CD4-positive, alpha-beta T cell treated with Interleukin-15 for 1 hour (primary cell): ENCODE measurements around the gene HNRNPA1.
"Not testable (repeated sequence)": the region's sequence is repeated elsewhere in the genome, so short reads cannot be mapped to it uniquely, and the experiment has no call there.

ENCODE experiments used
- DNase-seq: peaks from one replicate; pipeline ENCODE4 v3.0.0-alpha.2; 2020

HNRNPA1 gene

GRCh38 chr12:54277823-54278276 lies 2.7 kb upstream of the HNRNPA1 start:
- DNase-seq: no peak

- no peak for DNase-seq
Observed at GRCh38 chr12:54279227-54279631, 1.3 kb upstream of the HNRNPA1 start.

DNA sequence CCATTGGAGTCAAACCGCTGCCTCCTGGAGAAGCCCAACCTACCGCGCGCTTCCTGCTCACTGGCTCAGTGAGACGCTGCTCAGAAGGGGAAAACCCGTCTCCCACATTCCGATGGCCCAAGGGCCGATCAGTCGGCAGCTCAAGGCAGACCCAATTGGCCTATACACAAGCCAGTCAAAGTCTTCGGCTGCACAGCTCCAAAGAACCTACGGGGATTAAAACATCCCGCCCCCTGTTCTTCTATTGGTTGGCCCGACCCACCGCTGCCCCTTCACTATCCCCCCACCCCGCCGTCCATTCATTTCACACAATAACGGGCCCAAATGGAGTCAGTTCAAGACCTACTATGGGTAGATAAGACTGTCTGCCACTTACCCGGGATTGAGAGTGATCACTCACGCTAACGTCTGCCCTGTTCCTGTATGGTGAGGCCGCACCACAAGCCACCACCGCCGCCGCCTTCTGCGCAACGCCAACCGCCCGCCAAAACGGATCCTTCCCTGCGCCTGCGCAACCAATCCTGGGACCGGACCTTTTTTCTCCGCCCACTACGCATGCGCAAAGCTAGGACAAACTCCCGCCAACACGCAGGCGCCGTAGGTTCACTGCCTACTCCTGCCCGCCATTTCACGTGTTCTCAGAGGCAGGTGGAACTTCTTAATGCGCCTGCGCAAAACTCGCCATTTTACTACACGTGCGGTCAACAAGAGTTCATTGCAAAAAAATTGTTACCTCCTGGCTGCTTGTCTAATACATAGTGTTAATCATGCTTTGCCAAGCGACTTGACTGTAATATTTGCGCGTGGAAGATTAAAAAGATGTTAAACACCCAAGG lies 676 bp upstream of the HNRNPA1 start, which contains the start of gene CBX5:
CBX5 (minus strand) TSS at position 491 of the 836 bp plus-strand sequence. CDS start 22,472 bp downstream, outside the sequence.
- DNase-seq: peak; percentile 100

DNA sequence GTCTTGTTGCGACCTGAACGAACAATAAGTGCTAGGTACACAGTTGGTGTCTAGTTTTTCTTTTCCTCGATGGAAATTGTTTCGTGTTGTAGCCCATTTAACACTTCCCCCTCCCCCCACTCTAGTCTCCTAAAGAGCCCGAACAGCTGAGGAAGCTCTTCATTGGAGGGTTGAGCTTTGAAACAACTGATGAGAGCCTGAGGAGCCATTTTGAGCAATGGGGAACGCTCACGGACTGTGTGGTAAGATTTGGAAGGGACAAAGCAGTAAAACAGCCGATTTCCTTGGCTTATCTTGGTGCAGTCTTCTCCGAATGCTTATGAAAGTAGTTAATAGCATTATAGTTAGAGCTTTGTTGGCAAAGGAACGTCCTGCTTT lies 724 bp downstream of the HNRNPA1 start:
- DNase-seq: not testable (repeated sequence)

GRCh38 chr12:54281694-54282093 lies 1.2 kb downstream of the HNRNPA1 start:
- not testable (repeated sequence) for DNase-seq

DNA sequence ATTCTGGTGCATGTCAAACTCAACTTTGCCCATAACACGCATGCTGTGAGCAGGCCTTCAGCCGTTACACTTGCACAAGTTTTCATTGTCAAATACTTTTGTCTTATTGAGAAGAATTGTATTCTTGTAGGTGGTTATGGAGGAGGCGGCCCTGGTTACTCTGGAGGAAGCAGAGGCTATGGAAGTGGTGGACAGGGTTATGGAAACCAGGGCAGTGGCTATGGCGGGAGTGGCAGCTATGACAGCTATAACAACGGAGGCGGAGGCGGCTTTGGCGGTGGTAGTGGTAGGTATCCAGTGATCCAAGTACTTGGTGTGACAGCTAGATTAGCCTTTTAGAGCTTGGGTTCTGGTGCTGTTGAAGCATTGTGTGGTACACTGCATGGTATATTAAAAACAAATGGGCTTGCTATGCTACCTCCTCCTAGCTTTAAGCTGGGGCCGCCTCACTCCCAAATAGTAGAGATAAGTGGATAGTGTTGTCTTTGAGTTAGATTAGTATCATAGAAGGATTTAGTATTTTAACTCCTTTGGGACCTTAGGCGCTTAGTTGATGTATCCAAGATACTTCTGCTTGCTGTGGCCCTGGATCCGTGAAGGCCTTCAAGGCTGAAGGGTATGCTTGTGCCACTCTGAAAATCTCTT lies 2.5 kb downstream of the HNRNPA1 start:
- no peak for DNase-seq

GRCh38 chr12:54284070-54284780 lies 3.7 kb downstream of the HNRNPA1 start:
- not testable (repeated sequence) for DNase-seq

- DNase-seq: no peak
Observed at GRCh38 chr12:54285150-54286041, 4.9 kb downstream of the HNRNPA1 start.

- DNase-seq: no peak
Observed at GRCh38 chr12:54286042-54287030, 5.8 kb downstream of the HNRNPA1 start.

DNA sequence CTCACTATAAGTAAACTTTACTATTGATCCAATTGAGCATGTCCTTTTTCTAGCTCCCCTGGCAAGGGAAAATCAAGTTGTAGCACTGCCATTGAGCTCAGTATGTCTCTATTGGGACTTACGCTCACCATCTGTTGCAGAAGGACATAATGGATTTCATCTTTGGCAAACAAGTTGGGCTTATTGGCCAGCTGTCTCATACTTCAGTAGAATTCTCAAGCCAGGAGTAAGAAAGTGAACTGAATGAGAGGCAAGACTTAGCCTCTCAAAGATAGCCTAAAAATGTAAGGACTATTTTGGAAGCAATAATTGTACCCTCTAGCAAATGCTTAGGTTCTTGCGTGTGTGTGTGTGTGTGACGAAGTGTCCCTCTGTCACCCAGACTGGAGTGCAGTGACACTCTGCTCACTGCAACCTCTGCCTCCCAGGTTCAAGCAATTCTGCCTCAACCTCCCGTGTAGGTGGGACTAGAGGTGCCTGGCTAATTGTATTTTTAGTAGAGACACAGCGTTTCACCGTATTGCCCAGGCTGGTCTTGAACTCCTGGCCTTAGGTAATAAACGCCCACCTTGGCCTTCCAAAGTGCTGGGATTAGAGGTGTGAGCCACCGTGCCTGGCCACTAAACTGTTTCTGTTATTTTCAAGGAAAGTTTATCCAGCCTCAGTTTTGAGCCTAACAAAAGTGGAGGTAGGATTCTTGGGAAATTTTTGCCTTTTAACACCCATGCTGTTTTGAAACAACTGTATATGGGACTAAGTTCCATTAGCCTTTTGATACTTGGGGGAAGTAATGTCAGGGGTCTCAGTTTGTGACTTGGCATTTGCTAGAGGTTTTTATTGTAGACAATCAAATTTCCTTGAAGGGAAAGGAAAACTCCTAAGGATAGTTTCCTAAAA lies 7.0 kb downstream of the HNRNPA1 start:
- DNase-seq: no peak

DNA sequence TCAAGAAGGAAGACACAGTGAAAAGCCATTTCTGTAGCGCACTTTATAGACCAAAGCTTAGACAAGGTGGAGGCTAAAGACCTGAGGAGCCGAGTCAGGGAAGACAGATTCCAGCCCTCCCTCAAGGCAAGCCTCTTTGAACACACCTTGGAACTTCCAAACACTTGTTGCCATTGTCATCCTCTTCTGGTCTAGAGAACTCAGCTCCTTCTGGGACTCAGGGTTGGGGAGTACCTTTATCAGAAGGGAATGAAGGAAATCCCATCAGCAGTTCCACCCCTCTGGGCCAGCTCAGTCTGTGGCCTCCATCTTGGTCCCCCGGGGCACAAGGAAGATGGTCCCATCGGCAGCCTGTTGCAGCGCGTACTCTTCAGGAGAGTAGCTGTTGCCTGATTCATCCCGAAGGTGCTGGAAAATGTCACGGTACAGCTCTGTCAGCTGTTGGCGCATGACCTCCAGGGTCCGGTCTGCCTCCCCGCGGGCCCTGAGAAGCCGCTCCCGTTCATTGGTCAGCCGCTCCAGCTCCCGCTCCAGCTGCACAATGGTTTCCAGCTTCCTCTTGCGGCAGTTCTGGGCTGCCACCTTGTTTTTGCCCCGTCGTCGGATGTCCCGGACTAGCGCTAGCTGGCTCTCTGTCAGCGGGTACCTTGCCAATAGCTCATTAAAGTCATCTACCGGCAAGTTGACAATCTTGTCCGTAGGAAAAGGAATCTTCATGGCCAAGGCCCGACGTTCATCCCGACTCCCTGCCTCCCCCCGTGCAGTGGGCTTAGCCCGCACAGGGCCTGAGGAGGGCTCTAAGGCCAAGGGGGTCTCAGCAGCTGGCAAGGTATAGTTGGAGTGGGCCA lies 11.8 kb downstream of the HNRNPA1 start:
- no peak for DNase-seq

- no peak for DNase-seq
Observed at GRCh38 chr12:54292931-54293241, 12.4 kb downstream of the HNRNPA1 start.

GRCh38 chr12:54294152-54294952 lies 13.8 kb downstream of the HNRNPA1 start:
- DNase-seq: peak; percentile 56

- DNase-seq: no peak
Observed at GRCh38 chr12:54294953-54295566, 14.5 kb downstream of the HNRNPA1 start.

- no peak for DNase-seq
Observed at GRCh38 chr12:54296393-54297099, 16.0 kb downstream of the HNRNPA1 start.

- no peak for DNase-seq
Observed at GRCh38 chr12:54298904-54299303, 18.4 kb downstream of the HNRNPA1 start.
